HCT116 (cell line): ENCODE measurements around the gene RASA2.

Experiments used
- ELF1 ChIP-seq: IDR thresholded peaks from 2 replicates; pipeline ENCODE4 v1.6.1; 2012; ENCODE audit warnings: low read depth, borderline replicate concordance
- EZH2 ChIP-seq: fragments of 200-600 bp; sonication (generic); IDR thresholded peaks from 2 replicates; pipeline ENCODE4 v1.6.1; 2017; ENCODE audit warnings: antibody characterized with exemption, mixed run types
- FOSL1 ChIP-seq: IDR thresholded peaks from 2 replicates; pipeline ENCODE4 v1.6.1; 2012; ENCODE audit warnings: low read depth
- POLR2AphosphoS5 ChIP-seq: IDR thresholded peaks from 2 replicates; pipeline ENCODE4 v1.6.1; 2011; ENCODE audit warnings: mild to moderate bottlenecking, low read depth, low read length, moderate library complexity
- RAD21 ChIP-seq: IDR thresholded peaks from 2 replicates; pipeline ENCODE4 v1.6.1; 2012; ENCODE audit warnings: low read depth, mild to moderate bottlenecking
- SIN3A ChIP-seq: IDR thresholded peaks from 2 replicates; pipeline ENCODE4 v1.6.1; 2012; ENCODE audit warnings: low read depth
- YY1 ChIP-seq: IDR thresholded peaks from 2 replicates; pipeline ENCODE4 v1.6.1; 2011; ENCODE audit warnings: low read length, low read depth, moderate library complexity, mild to moderate bottlenecking; ENCODE audit not compliant: insufficient replicate concordance; ENCODE audit errors: extremely low read depth
- ZFX ChIP-seq: fragments of 450-650 bp; IDR thresholded peaks from 2 replicates; pipeline ENCODE4 v1.6.1; 2017
- ZNF274 ChIP-seq: fragments of 200-500 bp; sonication (Bioruptor generic); IDR thresholded peaks from 2 replicates; pipeline ENCODE4 v1.6.1; 2014; ENCODE audit warnings: mild to moderate bottlenecking, low read depth, low read length, inconsistent platforms
- TF ChIP-seq, protein P1 (sequence below), 3 experiments: fragments of 200-600 bp in 1 of 3; sonication (generic) in 1 of 3; IDR thresholded peaks in 2 of 3; conservative IDR thresholded peaks in 1 of 3; 2 replicates each; pipeline ENCODE4 v1.5.1; 2012 to 2017; ENCODE audit warnings: low read depth in 2 of 3, low read length in 2 of 3, antibody characterized with exemption in 1 of 3, borderline replicate concordance in 1 of 3, control low read depth in 1 of 3, mild to moderate bottlenecking in 1 of 3, mixed read lengths in 1 of 3, mixed run types in 1 of 3, moderate library complexity in 1 of 3; ENCODE audit not compliant: insufficient read depth in 1 of 3

DNA sequence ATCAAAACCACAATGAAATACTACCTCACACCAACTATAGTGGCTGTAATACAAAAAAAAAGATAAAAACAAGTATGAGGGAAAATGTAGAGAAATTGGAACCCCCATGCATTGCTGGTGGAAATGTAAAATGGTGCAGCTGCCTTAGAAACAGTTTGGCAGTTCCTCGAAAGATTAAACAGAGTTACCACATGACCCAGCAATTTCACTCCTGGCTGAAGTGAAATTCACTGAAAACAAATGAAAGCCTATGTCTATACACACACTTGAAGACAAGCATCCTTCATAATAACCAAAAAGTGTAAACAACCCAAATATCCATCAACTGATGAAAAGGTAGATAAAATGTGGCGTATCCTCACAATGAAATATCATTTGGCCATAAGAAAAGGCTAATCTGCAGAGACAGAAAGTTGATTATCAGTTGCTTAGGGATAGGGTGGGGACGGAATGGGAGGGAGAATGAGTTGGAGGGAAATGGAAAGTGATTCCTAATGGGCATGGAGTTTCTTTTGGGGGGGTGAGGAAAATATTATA lies 20.1 kb upstream of the RASA2 start:
- TF ChIP-seq FOSL1 (no peak), ZNF274 (no peak), ZFX (no peak), EZH2 (no peak), POLR2AphosphoS5 (no peak), SIN3A (no peak), ELF1 (no peak), RAD21 (no peak), YY1 (no peak)
- TF ChIP-seq, protein P1, sequence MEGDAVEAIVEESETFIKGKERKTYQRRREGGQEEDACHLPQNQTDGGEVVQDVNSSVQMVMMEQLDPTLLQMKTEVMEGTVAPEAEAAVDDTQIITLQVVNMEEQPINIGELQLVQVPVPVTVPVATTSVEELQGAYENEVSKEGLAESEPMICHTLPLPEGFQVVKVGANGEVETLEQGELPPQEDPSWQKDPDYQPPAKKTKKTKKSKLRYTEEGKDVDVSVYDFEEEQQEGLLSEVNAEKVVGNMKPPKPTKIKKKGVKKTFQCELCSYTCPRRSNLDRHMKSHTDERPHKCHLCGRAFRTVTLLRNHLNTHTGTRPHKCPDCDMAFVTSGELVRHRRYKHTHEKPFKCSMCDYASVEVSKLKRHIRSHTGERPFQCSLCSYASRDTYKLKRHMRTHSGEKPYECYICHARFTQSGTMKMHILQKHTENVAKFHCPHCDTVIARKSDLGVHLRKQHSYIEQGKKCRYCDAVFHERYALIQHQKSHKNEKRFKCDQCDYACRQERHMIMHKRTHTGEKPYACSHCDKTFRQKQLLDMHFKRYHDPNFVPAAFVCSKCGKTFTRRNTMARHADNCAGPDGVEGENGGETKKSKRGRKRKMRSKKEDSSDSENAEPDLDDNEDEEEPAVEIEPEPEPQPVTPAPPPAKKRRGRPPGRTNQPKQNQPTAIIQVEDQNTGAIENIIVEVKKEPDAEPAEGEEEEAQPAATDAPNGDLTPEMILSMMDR (IDR thresholded peaks at IDR 0.05 in 2 of 3, conservative IDR thresholded peaks at IDR 0.05 in 1 of 3; ENCODE audit: borderline replicate concordance in 1 of 3, insufficient read depth in 1 of 3, low read depth in 2 of 3, low read length in 2 of 3): no peak
